Esophagus muscularis mucosa (tissue), 4 donors: ENCODE results near the gene RECK.

Source experiments
- EP300 ChIP-seq: sonication (generic); formaldehyde crosslinking; IDR thresholded peaks from one replicate; pipeline ENCODE4 v1.6.1; 2017; ENCODE audit warnings: antibody characterized with exemption
- POLR2A ChIP-seq: fragments of 450-650 bp; IDR thresholded peaks from one replicate; pipeline ENCODE4 v1.6.1; 2017; ENCODE audit warnings: antibody characterized with exemption, moderate library complexity, mild to moderate bottlenecking, low read depth
- POLR2AphosphoS5 ChIP-seq, 2 donors: sonication (generic); formaldehyde crosslinking; IDR thresholded peaks; one replicate each; pipeline ENCODE4 v1.6.1; 2017; ENCODE audit warnings: antibody characterized with exemption in 2 of 2
- TF ChIP-seq, protein P1 (sequence below), 3 experiments: fragments of 200-600 bp in 2 of 3; fragments of 450-650 bp in 1 of 3; sonication (generic) in 2 of 3; IDR thresholded peaks; one replicate each; pipeline ENCODE4 v1.5.1; 2017 to 2019; ENCODE audit warnings: antibody characterized with exemption in 3 of 3, mild to moderate bottlenecking in 2 of 3, moderate library complexity in 1 of 3

DNA sequence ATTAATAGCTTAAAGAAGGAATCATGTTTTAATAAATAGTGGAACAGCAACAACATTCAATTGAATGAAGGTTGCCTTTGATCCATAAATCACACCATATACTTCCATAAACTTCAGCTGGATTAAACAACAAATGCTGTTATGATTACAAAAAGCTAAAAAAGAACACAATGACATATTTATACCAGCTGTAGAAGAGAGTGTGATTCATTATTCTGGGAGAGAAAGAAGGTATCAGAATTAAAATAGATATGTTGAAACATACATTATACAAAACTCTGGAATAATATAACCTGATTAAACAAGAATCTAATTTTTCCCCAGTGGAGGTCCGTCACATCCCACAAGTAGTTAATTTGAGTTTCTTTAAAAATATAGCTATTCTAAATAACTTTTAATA, 7.5 kb upstream of the RECK start:
- TF ChIP-seq, protein P1, sequence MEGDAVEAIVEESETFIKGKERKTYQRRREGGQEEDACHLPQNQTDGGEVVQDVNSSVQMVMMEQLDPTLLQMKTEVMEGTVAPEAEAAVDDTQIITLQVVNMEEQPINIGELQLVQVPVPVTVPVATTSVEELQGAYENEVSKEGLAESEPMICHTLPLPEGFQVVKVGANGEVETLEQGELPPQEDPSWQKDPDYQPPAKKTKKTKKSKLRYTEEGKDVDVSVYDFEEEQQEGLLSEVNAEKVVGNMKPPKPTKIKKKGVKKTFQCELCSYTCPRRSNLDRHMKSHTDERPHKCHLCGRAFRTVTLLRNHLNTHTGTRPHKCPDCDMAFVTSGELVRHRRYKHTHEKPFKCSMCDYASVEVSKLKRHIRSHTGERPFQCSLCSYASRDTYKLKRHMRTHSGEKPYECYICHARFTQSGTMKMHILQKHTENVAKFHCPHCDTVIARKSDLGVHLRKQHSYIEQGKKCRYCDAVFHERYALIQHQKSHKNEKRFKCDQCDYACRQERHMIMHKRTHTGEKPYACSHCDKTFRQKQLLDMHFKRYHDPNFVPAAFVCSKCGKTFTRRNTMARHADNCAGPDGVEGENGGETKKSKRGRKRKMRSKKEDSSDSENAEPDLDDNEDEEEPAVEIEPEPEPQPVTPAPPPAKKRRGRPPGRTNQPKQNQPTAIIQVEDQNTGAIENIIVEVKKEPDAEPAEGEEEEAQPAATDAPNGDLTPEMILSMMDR (IDR thresholded peaks at IDR 0.05), result no peak
- no peak for TF ChIP-seq POLR2A
- TF ChIP-seq EP300, result no peak
- TF ChIP-seq POLR2AphosphoS5 (IDR thresholded peaks at IDR 0.05), result no peak
